ENCODE data around the gene KLK13. TPM values are rescaled to one million over a fixed set of nuclear protein-coding genes. Genes with fewer than 3 reads are reported as not detected.

KLK13 gene
- total RNA-seq, 1 donor from 2014 or later: not detected

- H3K36me3 ChIP-seq: no peaks in the 10 kb centered on the region
- Mint-ChIP-seq H3K9me3 (no peaks in the 10 kb centered on the region), H3K4me3 (peak overlapping the region; percentile 97), H3K27me3 (ENCODE audit: insufficient read depth, low read depth) (peaks cover 6% of the 10 kb centered on the region), H3K4me1 (peaks cover 13% of the 10 kb centered on the region), H3K36me3 (no peaks in the 10 kb centered on the region), H3K27ac (peak overlapping the region; percentile 26)
- H3F3A ChIP-seq (ENCODE audit: low read depth): no peaks in the 10 kb centered on the region
- peaks cover 7% of the 10 kb centered on the region for H4K20me1 ChIP-seq (ENCODE audit: low read depth)
- no peaks in the 10 kb centered on the region for H3K9me3 ChIP-seq (ENCODE audit: low read depth)
- no peak for TF ChIP-seq EZH2 (IDR thresholded peaks at IDR 0.05)
- TF ChIP-seq, protein P1, sequence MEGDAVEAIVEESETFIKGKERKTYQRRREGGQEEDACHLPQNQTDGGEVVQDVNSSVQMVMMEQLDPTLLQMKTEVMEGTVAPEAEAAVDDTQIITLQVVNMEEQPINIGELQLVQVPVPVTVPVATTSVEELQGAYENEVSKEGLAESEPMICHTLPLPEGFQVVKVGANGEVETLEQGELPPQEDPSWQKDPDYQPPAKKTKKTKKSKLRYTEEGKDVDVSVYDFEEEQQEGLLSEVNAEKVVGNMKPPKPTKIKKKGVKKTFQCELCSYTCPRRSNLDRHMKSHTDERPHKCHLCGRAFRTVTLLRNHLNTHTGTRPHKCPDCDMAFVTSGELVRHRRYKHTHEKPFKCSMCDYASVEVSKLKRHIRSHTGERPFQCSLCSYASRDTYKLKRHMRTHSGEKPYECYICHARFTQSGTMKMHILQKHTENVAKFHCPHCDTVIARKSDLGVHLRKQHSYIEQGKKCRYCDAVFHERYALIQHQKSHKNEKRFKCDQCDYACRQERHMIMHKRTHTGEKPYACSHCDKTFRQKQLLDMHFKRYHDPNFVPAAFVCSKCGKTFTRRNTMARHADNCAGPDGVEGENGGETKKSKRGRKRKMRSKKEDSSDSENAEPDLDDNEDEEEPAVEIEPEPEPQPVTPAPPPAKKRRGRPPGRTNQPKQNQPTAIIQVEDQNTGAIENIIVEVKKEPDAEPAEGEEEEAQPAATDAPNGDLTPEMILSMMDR (IDR thresholded peaks at IDR 0.05): no peak
- no peak for TF ChIP-seq EZH2phosphoT487 (IDR thresholded peaks at IDR 0.05)
- H3K27ac ChIP-seq: no peak overlapping the region
- H3K4me3 ChIP-seq: peak overlapping the region; percentile 77
- H3K9ac ChIP-seq: no peak overlapping the region
- H3K4me1 ChIP-seq: peaks cover 4% of the 10 kb centered on the region
- H3K4me2 ChIP-seq: peak overlapping the region; percentile 73
- no peak for DNase-seq (ENCODE audit: low spot score)
- H2AFZ ChIP-seq (replicated peaks): peak overlapping the region; percentile 71
- peaks cover 48% of the 10 kb centered on the region for H3K27me3 ChIP-seq
- H3K79me2 ChIP-seq (ENCODE audit: low read depth): peaks cover 10% of the 10 kb centered on the region
These were observed 43.9 kb upstream of the KLK13 start for GRCh38 chr19:51108805-51109146.

- peak; percentile 99 for DNase-seq (ENCODE audit: low spot score)
- Histone ChIP-seq H3K9ac (peak within 1 kb of the TSS; percentile 46), H3F3A (ENCODE audit: low read depth) (no peaks in the 10 kb centered on the region), H2AFZ (replicated peaks) (peak within 1 kb of the TSS; percentile 74), H3K4me3 (peak within 1 kb of the TSS; percentile 77), H4K20me1 (ENCODE audit: low read depth) (peaks cover 7% of the 10 kb centered on the region), H3K4me2 (peak within 1 kb of the TSS; percentile 88), H3K9me3 (ENCODE audit: low read depth) (no peaks in the 10 kb centered on the region), H3K27me3 (peaks cover 43% of the 10 kb centered on the region), H3K4me1 (peaks cover 4% of the 10 kb centered on the region), H3K36me3 (no peaks in the 10 kb centered on the region), H3K79me2 (ENCODE audit: low read depth) (peaks cover 10% of the 10 kb centered on the region), H3K27ac (no peak within 1 kb of the TSS)
- Mint-ChIP-seq H3K4me3 (peak within 1 kb of the TSS; percentile 97), H3K27ac (peak within 1 kb of the TSS; percentile 30), H3K27me3 (ENCODE audit: insufficient read depth, low read depth) (peaks cover 6% of the 10 kb centered on the region), H3K36me3 (no peaks in the 10 kb centered on the region), H3K9me3 (no peaks in the 10 kb centered on the region), H3K4me1 (peaks cover 13% of the 10 kb centered on the region)
- no peak for TF ChIP-seq EZH2 (IDR thresholded peaks at IDR 0.05)
- TF ChIP-seq EZH2phosphoT487 (IDR thresholded peaks at IDR 0.05): no peak
These were observed 43.3 kb upstream of the KLK13 start, which contains the start of gene CTU1 for GRCh38 chr19:51108066-51108804. Gene CTU1, minus strand, starts transcription at chr19:51108409. Its CDS starts 3,840 bp downstream, at chr19:51104569.

DNA sequence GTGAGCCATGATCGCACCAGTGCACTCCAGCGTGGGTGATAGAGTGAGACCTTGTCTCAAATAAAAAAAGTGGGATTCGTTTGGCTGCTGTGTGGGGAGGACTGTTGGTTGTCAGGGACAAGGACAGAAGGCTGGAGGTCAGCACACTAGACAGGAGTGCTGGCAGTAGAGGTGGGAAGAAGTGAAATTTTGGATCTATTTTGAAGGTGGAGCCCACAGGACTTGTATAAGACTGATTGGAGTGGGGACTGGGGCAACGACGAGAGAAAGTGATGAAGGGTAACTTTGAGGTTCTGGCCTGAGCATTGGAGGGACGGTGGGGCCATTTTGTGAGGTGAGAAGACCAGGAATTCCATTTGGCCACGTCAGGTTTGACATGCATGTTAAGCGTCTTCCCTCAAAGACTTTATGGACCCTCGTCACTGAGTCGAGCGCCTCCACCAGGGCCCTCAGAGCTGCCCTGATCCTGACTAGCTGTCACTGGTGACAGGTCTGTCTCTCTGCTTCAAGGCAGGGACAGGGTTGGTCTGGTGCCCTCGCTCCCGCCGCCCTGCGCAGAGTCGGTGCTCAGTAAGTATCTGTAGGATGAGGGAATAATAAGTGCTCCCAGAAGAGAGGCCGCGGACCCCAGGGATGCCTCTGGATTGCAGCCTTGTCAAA lies 42.6 kb upstream of the KLK13 start:
- peak overlapping the region; percentile 46 for H3K9ac ChIP-seq
- H3K4me2 ChIP-seq: peak overlapping the region; percentile 88
- H3K4me3 Mint-ChIP-seq: peak overlapping the region; percentile 97
- H3K9me3 Mint-ChIP-seq: no peaks in the 10 kb centered on the region
- H3K9me3 ChIP-seq (ENCODE audit: low read depth): no peaks in the 10 kb centered on the region
- peaks cover 36% of the 10 kb centered on the region for H3K27me3 ChIP-seq
- peaks cover 13% of the 10 kb centered on the region for H3K4me1 Mint-ChIP-seq
- no peaks in the 10 kb centered on the region for H3F3A ChIP-seq (ENCODE audit: low read depth)
- H3K4me1 ChIP-seq: peaks cover 4% of the 10 kb centered on the region
- no peak overlapping the region for H3K27ac ChIP-seq
- H3K79me2 ChIP-seq (ENCODE audit: low read depth): peaks cover 10% of the 10 kb centered on the region
- peak; percentile 68 for DNase-seq (ENCODE audit: low spot score)
- H3K36me3 Mint-ChIP-seq: peaks cover 2% of the 10 kb centered on the region
- H3K4me3 ChIP-seq: peak overlapping the region; percentile 77
- peak overlapping the region; percentile 74 for H2AFZ ChIP-seq (replicated peaks)
- H3K36me3 ChIP-seq: no peaks in the 10 kb centered on the region
- H4K20me1 ChIP-seq (ENCODE audit: low read depth): peaks cover 7% of the 10 kb centered on the region
- TF ChIP-seq EZH2phosphoT487 (IDR thresholded peaks at IDR 0.05) (no peak), EZH2 (IDR thresholded peaks at IDR 0.05) (no peak)
- TF ChIP-seq, protein P1 (IDR thresholded peaks at IDR 0.05): peak; percentile 7
- H3K27me3 Mint-ChIP-seq (ENCODE audit: insufficient read depth, low read depth): peaks cover 6% of the 10 kb centered on the region
- peak overlapping the region; percentile 30 for H3K27ac Mint-ChIP-seq

Measured in neural progenitor cell (in vitro differentiated cells).